Pancreas (tissue), 10 donors: Measurements from ENCODE around the gene KCNC1. TPM values are rescaled to one million over a fixed set of nuclear protein-coding genes. Genes with fewer than 3 reads are reported as not detected.

Source experiments
- ATAC-seq, 4 donors: fragments of 200-7000 bp; cut with Tn5 transposase; one replicate each; pipeline versions ENCODE4 v1.8.0 to v1.9.1; 2020; ENCODE audit warnings: mild to moderate bottlenecking in 4 of 4, moderate library complexity in 4 of 4
- DNase-seq, 6 donors: peaks; one replicate each; pipeline ENCODE4 v3.0.0-alpha.2; 2020
- FAIRE-seq: peaks from 2 replicates; lab custom pipeline; 2012; peaks lifted over from hg19 to GRCh38; lab: Jason Lieb, UNC
- H3K27ac ChIP-seq, 4 donors: fragments of 200-600 bp; sonication (generic); 1 replicate in 3 of 4; 2 replicates in 1 of 4; pipeline versions ENCODE4 v1.5.0 to v1.8.0; 2020
- H3K27me3 ChIP-seq, 4 donors: fragments of 200-600 bp; one replicate each; pipeline ENCODE4 v1.8.0; 2021
- H3K36me3 ChIP-seq, 3 donors: fragments of 200-600 bp; sonication (generic) in 1 of 3; one replicate each; pipeline versions ENCODE4 v1.5.0 to v1.8.0; 2020 to 2021
- H3K4me1 ChIP-seq, 3 donors: fragments of 200-600 bp; one replicate each; pipeline ENCODE4 v1.8.0; 2021
- H3K4me3 ChIP-seq, 4 donors: fragments of 200-600 bp; sonication (generic) in 2 of 4; one replicate each; pipeline versions ENCODE4 v1.5.0 to v1.8.0; 2020 to 2021
- H3K9me3 ChIP-seq, 4 donors: fragments of 200-600 bp; one replicate each; pipeline ENCODE4 v1.8.0; 2021
- CTCF ChIP-seq, 4 donors: fragments of 200-600 bp; sonication (generic) in 3 of 4; IDR thresholded peaks; one replicate each; pipeline versions ENCODE4 v1.5.0 to v1.8.0; 2021; ENCODE audit warnings: antibody characterized with exemption in 4 of 4
- WGBS, 2 donors: extraction: QIAGEN DNeasy Blood & Tissue Kit; methylation state at CpG; one replicate each; pipeline ENCODE4 v1.1.7; 2013; 5-methylcytosine and 5-hydroxymethylcytosine counted together
- intact Hi-C, 3 donors: fragments of 100-400 bp; cut with DNase I; formaldehyde crosslinking; loops; one replicate each; pipeline versions ENCODE4 v1.11.1 to v1.14.2; 2022
- polyA plus RNA-seq, 2 donors: library from polyadenylated mRNA; stranded (reverse); fragments of 200-250 nt; gene quantifications; one replicate each; pipeline ENCODE4 v1.2.3, GENCODE V29; 2013
- total RNA-seq, 6 donors: library from RNA; stranded (reverse); fragmentation: NEBNext Ultra II Directional in 4 of 6; extraction: Animal tissue kit (Norgen Biotek cat#: 25700) in 4 of 6; gene quantifications; one replicate each; pipeline versions ENCODE4 v1.2.1 to v1.2.4, GENCODE V29; 2021 to 2023
- donor health status: healthy with polysubstance abuse.
- donor health status: DM: no; HTN: no; CAD: no; lungs with moderate emphysema.
- donor health status: DM: no; HTN: no; CAD: no.
- donor health status: control.
- donor health status: control.
- donor health status: Bipolar disorder and iron deficiency.
- donor health status: DM: yes; HTN: yes; CAD: no.
- donor health status: DM: no; HTN: no; CAD: no.
- donor health status: DM: no; HTN: no; CAD: no.
- donor health status: DM: yes; HTN: yes; CAD: no.

The KCNC1 gene
- total and polyA plus RNA-seq, 8 donors = 0.05 to 0.82 (median 0.37) TPM

- FAIRE-seq = no peak
- Histone ChIP-seq H3K27ac (no peak overlapping the region), H3K4me3 (no peak overlapping the region), H3K36me3 (no peaks in the 10 kb centered on the region), H3K27me3 (no peaks in the 10 kb centered on the region), H3K4me1 (no peaks in the 10 kb centered on the region), H3K9me3 (no peaks in the 10 kb centered on the region)
- DNase-seq = peak in 1 of 6 donors; percentile 30
- no peak for ATAC-seq
- intact Hi-C loops = no loop called here
- TF ChIP-seq CTCF (IDR thresholded peaks at IDR 0.05) = no peak
- 69 to 78% methylated on average over 19 of the region's 19 CpGs for whole genome bisulfite sequencing, 2 donors
These were observed 14.5 kb downstream of the KCNC1 start for GRCh38 chr11:17748761-17749721.

GRCh38 chr11:17750013-17750800 is 15.6 kb downstream of the KCNC1 start:
- WGBS, 2 donors = 62 to 67% methylated on average over 13 of the region's 13 CpGs
- ATAC-seq (no peak), FAIRE-seq (no peak), DNase-seq (peak in 2 of 6 donors; percentile 28 to 34)
- H3K4me3 ChIP-seq = no peak overlapping the region
- no peak for TF ChIP-seq CTCF (IDR thresholded peaks at IDR 0.05)
- no peaks in the 10 kb centered on the region for H3K36me3 ChIP-seq
- no peaks in the 10 kb centered on the region for H3K9me3 ChIP-seq
- intact Hi-C loops = loop anchor here in 1 of 3 donors (10.0 kb wide), 1 partner anchor 225 kb away; no protein-coding TSS in a partner anchor
- H3K27ac ChIP-seq = no peak overlapping the region
- no peaks in the 10 kb centered on the region for H3K4me1 ChIP-seq
- H3K27me3 ChIP-seq = no peaks in the 10 kb centered on the region

GRCh38 chr11:17750801-17751165 is 16.2 kb downstream of the KCNC1 start:
- no peak for TF ChIP-seq CTCF (IDR thresholded peaks at IDR 0.05)
- 41 to 52% methylated on average over 2 of the region's 2 CpGs for WGBS, 2 donors
- ATAC-seq (no peak), FAIRE-seq (no peak), DNase-seq (no peak)
- Histone ChIP-seq H3K27me3 (no peaks in the 10 kb centered on the region), H3K27ac (no peak overlapping the region), H3K4me1 (no peaks in the 10 kb centered on the region), H3K9me3 (no peaks in the 10 kb centered on the region), H3K36me3 (no peaks in the 10 kb centered on the region), H3K4me3 (no peak overlapping the region)
- intact Hi-C loops = loop anchor here in 1 of 3 donors (10.0 kb wide), 1 partner anchor 224 kb away; no protein-coding TSS in a partner anchor

GRCh38 chr11:17751558-17751957 is 17.0 kb downstream of the KCNC1 start:
- DNase-seq (peak in 2 of 6 donors; percentile 11 to 31), ATAC-seq (no peak), FAIRE-seq (no peak)
- Histone ChIP-seq H3K36me3 (no peaks in the 10 kb centered on the region), H3K27ac (no peak overlapping the region), H3K27me3 (no peaks in the 10 kb centered on the region), H3K4me1 (no peaks in the 10 kb centered on the region), H3K9me3 (no peaks in the 10 kb centered on the region), H3K4me3 (no peak overlapping the region)
- 40 to 47% methylated on average over 2 of the region's 2 CpGs for WGBS, 2 donors
- intact Hi-C loops = loop anchor here in 1 of 3 donors (10.0 kb wide), 1 partner anchor 223 kb away; no protein-coding TSS in a partner anchor
- TF ChIP-seq CTCF (IDR thresholded peaks at IDR 0.05) = no peak
